HUDEP-2 (cell line): ENCODE results near the gene HSF2BP.
"Not testable (repeated sequence)": the region's sequence is repeated elsewhere in the genome, so short reads cannot be mapped to it uniquely, and the experiment has no call there.

Experiments
- DNase-seq, 76 experiments: peaks; one replicate each; lab custom pipeline; 2025; ENCODE audit not compliant: unreplicated experiment in 76 of 76; lab: John Stamatoyannopoulos, UW

HSF2BP gene

GRCh38 chr21:43659136-43660000, at the start of gene HSF2BP, which contains the start of gene RRP1B:
Gene HSF2BP, minus strand, starts transcription at chr21:43659488. Its CDS starts 1,392 bp downstream, at chr21:43658096.
Gene RRP1B, plus strand, starts transcription at chr21:43659560. Its CDS starts 105 bp downstream, at chr21:43659665.
- DNase-seq = peak in 68 of 76 experiments; percentile 31 to 86 (median 68)

GRCh38 chr21:43708745-43709381, 49.6 kb upstream of the HSF2BP start:
- DNase-seq = no peak

GRCh38 chr21:43707462-43707861, 48.2 kb upstream of the HSF2BP start:
- no peak for DNase-seq

- no peak for DNase-seq
Measured at GRCh38 chr21:43703035-43703880, 44.0 kb upstream of the HSF2BP start.

GRCh38 chr21:43702785-43703034, 43.4 kb upstream of the HSF2BP start:
- DNase-seq = no peak

- DNase-seq = no peak
Measured at GRCh38 chr21:43701936-43702784, 42.9 kb upstream of the HSF2BP start.

- no peak for DNase-seq
Measured at GRCh38 chr21:43699933-43700599, 40.8 kb upstream of the HSF2BP start.

- DNase-seq = not testable (repeated sequence)
Measured at GRCh38 chr21:43699492-43699777, 40.1 kb upstream of the HSF2BP start.

- no peak for DNase-seq
Measured at GRCh38 chr21:43697758-43698643, 38.7 kb upstream of the HSF2BP start.

GRCh38 chr21:43696214-43696613, 36.9 kb upstream of the HSF2BP start:
- no peak for DNase-seq

GRCh38 chr21:43694437-43695079, 35.3 kb upstream of the HSF2BP start:
- no peak for DNase-seq

- DNase-seq = no peak
Measured at GRCh38 chr21:43693981-43694380, 34.7 kb upstream of the HSF2BP start.

- no peak for DNase-seq
Measured at GRCh38 chr21:43692949-43693348, 33.7 kb upstream of the HSF2BP start.

- no peak for DNase-seq
Measured at GRCh38 chr21:43691801-43692200, 32.5 kb upstream of the HSF2BP start.

GRCh38 chr21:43691086-43691795, 32.0 kb upstream of the HSF2BP start:
- DNase-seq = no peak

- DNase-seq = no peak
Measured at GRCh38 chr21:43690346-43690745, 31.1 kb upstream of the HSF2BP start.

- no peak for DNase-seq
Measured at GRCh38 chr21:43689556-43690337, 30.5 kb upstream of the HSF2BP start.
